GM21390 (cell line): Measurements from ENCODE around the gene GATAD2B.
"Not testable (repeated sequence)": the region's sequence is repeated elsewhere in the genome, so short reads cannot be mapped to it uniquely, and the experiment has no call there.

ENCODE experiments used
- ATAC-seq: cut with Tn5 transposase; IDR thresholded peaks from one replicate; pipeline ENCODE4 v1.9.1; 2021; ENCODE audit not compliant: unreplicated experiment

The GATAD2B gene

GRCh38 chr1:153888533-153888932 lies 34.2 kb downstream of the GATAD2B start:
- peak; percentile 60 for ATAC-seq

GRCh38 chr1:153886127-153886526 lies 36.6 kb downstream of the GATAD2B start:
- ATAC-seq: no peak

GRCh38 chr1:153883223-153883622 lies 39.5 kb downstream of the GATAD2B start:
- ATAC-seq: no peak

GRCh38 chr1:153882296-153882912 lies 40.4 kb downstream of the GATAD2B start:
- ATAC-seq: no peak

- ATAC-seq: no peak
These were observed 41.0 kb downstream of the GATAD2B start for GRCh38 chr1:153881751-153882150.

- no peak for ATAC-seq
These were observed 41.8 kb downstream of the GATAD2B start for GRCh38 chr1:153880962-153881361.

- no peak for ATAC-seq
These were observed 42.7 kb downstream of the GATAD2B start for GRCh38 chr1:153880024-153880423.

GRCh38 chr1:153877112-153877511 lies 45.7 kb downstream of the GATAD2B start:
- ATAC-seq: no peak

- no peak for ATAC-seq
These were observed 49.8 kb downstream of the GATAD2B start for GRCh38 chr1:153872934-153873333.

GRCh38 chr1:153872331-153872730 lies 50.4 kb downstream of the GATAD2B start:
- no peak for ATAC-seq

- no peak for ATAC-seq
These were observed 53.3 kb downstream of the GATAD2B start for GRCh38 chr1:153869486-153869885.

- no peak for ATAC-seq
These were observed 56.5 kb downstream of the GATAD2B start for GRCh38 chr1:153866045-153866850.

GRCh38 chr1:153860285-153860684 lies 62.5 kb downstream of the GATAD2B start:
- no peak for ATAC-seq

GRCh38 chr1:153857505-153857904 lies 65.3 kb downstream of the GATAD2B start:
- no peak for ATAC-seq

GRCh38 chr1:153856763-153857162 lies 66.0 kb downstream of the GATAD2B start:
- ATAC-seq: no peak

GRCh38 chr1:153852170-153852569 lies 70.6 kb downstream of the GATAD2B start:
- ATAC-seq: no peak

- peak; percentile 79 for ATAC-seq
These were observed 73.1 kb downstream of the GATAD2B start for GRCh38 chr1:153849487-153850185.

- no peak for ATAC-seq
These were observed 74.0 kb downstream of the GATAD2B start for GRCh38 chr1:153848805-153849204.

GRCh38 chr1:153845158-153845557 lies 77.6 kb downstream of the GATAD2B start:
- no peak for ATAC-seq

- ATAC-seq: not testable (repeated sequence)
These were observed 78.4 kb downstream of the GATAD2B start for GRCh38 chr1:153844349-153844748.

- peak; percentile 85 for ATAC-seq
These were observed 80.7 kb downstream of the GATAD2B start for GRCh38 chr1:153842006-153842471.
